Eye (tissue), 1 donor: ENCODE measurements around the gene VMAC.

Source experiments
- DNase-seq: peaks from one replicate; pipeline ENCODE4 v3.0.0-alpha.2; 2015

VMAC gene

GRCh38 chr19:5905114-5905778, 574 bp downstream of the VMAC start:
- DNase-seq, result no peak

GRCh38 chr19:5907241-5907640, 2.6 kb downstream of the VMAC start:
- DNase-seq, result no peak

GRCh38 chr19:5908773-5909442, 4.2 kb downstream of the VMAC start:
- no peak for DNase-seq

- DNase-seq, result no peak
Observed at GRCh38 chr19:5910638-5910907, 5.9 kb downstream of the VMAC start.

GRCh38 chr19:5911366-5911765, 6.7 kb downstream of the VMAC start:
- no peak for DNase-seq

- no peak for DNase-seq
Observed at GRCh38 chr19:5913739-5914357, 9.2 kb downstream of the VMAC start, which contains the start of gene CAPS. TSS of gene CAPS (plus strand) at chr19:5914254. CDS start at chr19:5914407, 153 bp downstream.

- no peak for DNase-seq
Observed at GRCh38 chr19:5914358-5914774, 9.7 kb downstream of the VMAC start.

GRCh38 chr19:5914946-5915781, 10.5 kb downstream of the VMAC start:
- DNase-seq, result peak; percentile 36

- no peak for DNase-seq
Observed at GRCh38 chr19:5915782-5916165, 11.1 kb downstream of the VMAC start.

- DNase-seq, result no peak
Observed at GRCh38 chr19:5916181-5916708, 11.6 kb downstream of the VMAC start.

- no peak for DNase-seq
Observed at GRCh38 chr19:5917431-5918107, 12.9 kb downstream of the VMAC start.

- no peak for DNase-seq
Observed at GRCh38 chr19:5918463-5919079, 13.9 kb downstream of the VMAC start.

GRCh38 chr19:5921516-5922160, 17.0 kb downstream of the VMAC start:
- DNase-seq, result no peak

GRCh38 chr19:5922161-5922545, 17.5 kb downstream of the VMAC start:
- no peak for DNase-seq

GRCh38 chr19:5923356-5923755, 18.7 kb downstream of the VMAC start:
- DNase-seq, result no peak

- no peak for DNase-seq
Observed at GRCh38 chr19:5925830-5926427, 21.3 kb downstream of the VMAC start.

- peak; percentile 56 for DNase-seq
Observed at GRCh38 chr19:5926641-5927440, 22.2 kb downstream of the VMAC start.

- no peak for DNase-seq
Observed at GRCh38 chr19:5927441-5927821, 22.8 kb downstream of the VMAC start.

GRCh38 chr19:5929179-5929578, 24.5 kb downstream of the VMAC start:
- DNase-seq, result no peak

- no peak for DNase-seq
Observed at GRCh38 chr19:5929625-5930024, 25.0 kb downstream of the VMAC start.
